ENCODE results near the gene SIL1.
"Not testable (repeated sequence)": the region's sequence is repeated elsewhere in the genome, so short reads cannot be mapped to it uniquely, and the experiment has no call there.

The SIL1 gene

GRCh38 chr5:139103762-139104161 is 94.4 kb downstream of the SIL1 start:
- no peak for DNase-seq

DNA sequence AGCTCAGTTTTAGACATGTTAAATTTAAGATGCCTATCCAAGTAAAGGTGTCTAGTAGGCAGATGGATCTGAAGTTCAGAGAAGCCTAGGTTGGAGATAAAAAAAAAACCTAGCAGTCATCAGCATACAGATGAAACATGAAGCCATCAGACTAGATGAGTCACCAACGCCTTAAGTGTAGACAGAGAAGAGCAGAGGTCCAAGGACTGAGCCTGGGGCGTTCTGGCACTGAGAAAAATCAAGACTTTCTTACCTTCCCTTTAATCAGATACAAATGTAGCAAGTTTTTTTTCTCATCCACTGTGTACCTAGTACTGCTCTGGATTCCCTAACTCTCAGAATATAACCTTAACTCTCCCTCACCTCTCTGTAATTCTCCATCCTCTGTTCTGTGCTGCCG is 97.3 kb downstream of the SIL1 start:
- peak; percentile 89 for DNase-seq

- no peak for DNase-seq
Measured at GRCh38 chr5:139094154-139095131, 103.7 kb downstream of the SIL1 start.

- DNase-seq: no peak
Measured at GRCh38 chr5:139092741-139093343, 105.3 kb downstream of the SIL1 start.

GRCh38 chr5:139091439-139092156 is 106.6 kb downstream of the SIL1 start:
- DNase-seq: peak; percentile 54

DNA sequence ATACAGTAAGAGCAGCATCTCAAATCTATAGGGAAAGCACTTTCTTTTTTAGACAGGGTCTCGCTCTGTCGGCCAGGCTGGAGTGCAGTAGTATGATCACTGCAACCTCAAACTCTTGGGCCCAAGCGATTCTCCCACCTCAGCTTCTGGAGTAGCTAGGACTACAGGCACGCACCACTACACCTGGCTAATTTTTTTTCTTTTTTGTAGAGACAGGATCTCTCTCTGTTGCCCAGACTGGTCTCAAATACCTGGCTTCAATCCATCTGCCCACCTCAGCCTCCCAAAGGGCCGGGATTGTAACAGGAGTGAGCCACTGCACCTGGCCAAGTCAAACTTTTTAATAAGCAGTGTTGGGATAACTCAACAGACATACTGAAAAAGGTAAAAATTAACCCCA is 107.6 kb downstream of the SIL1 start:
- no peak for DNase-seq

- no peak for DNase-seq
Measured at GRCh38 chr5:139088024-139088423, 110.1 kb downstream of the SIL1 start.

DNA sequence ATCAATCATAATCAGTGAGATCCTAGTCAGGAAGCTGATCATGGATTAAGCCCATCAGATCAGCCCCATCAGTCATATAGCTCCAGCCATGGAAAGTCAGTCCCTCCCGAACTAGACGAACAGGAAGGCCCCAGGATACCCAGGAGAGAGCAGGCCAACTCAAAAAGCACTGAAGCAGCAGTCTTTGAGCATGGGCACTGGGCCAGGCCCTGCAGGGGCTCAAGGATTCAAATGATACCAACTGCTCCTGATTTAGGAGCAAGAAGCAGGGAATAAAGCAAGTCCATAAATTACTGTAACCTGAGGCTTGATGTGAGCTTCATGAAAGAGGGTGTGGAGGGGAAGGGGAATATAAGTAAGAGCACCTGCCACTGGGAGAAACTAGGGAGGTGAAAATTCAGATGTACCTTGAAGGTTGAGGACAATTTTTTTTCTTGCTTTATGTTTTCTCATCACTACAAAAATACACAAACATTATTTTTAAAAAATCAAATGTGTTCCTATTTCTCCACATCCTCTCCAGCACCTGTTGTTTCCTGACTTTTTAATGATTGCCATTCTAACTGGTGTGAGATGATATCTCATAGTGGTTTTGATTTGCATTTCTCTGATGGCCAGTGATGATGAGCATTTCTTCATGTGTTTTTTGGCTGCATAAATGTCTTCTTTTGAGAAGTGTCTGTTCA is 115.2 kb downstream of the SIL1 start:
- no peak for DNase-seq

- no peak for DNase-seq
Measured at GRCh38 chr5:139079991-139080610, 118.1 kb downstream of the SIL1 start.

DNA sequence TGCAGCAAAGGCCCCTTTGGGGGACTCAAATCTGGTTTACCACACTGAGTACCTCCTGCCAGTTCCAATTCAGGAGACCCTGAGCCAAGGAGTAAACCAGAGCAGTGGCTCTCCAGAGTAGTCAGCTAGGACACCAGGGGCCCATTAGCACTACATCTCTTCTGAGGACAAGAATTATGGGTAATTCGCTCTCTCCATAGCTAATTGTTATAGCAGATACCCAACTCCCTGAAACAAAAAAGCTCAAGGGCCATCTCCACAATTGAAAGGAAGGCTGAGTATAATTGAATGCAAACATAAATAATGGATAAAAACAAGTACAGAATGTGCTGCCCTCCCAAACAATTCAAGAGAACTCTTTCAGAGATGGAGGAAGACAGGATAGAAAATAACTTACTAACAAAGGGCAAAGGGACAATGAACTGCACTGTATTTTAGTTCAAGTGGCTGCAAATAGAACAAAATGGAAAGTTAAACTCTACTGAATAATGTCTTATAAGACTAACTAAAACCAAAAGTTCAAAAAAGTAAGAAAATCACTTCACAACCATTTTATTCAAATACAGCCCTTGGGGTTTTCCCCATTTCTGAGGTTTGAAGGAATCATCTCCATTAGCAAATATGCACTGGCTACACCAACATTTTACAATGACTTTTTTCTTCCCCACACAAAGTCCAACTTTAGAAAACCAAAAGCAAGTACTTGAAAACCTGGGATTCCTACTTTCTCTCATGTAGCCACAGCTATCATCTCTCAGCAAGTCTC is 118.8 kb downstream of the SIL1 start:
- DNase-seq: no peak

DNA sequence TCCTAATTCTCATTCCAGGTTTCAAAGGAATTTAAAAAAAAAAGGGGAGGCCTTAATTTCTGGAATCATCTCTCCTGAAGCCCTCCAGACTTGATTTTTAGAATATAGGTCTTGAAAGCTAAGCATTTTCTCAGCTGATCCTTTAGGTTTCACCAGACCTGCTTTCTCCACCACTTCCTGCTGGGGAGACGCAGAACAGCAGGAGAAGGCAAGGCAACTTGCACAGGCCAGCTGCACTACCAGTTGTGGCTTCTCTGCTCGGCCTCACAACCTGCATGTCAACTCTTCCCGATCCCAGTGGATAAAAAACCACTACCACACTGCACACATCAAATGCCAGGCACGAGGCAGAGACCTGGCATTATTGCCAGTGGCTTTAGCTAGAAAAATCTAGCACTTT is 119.8 kb downstream of the SIL1 start:
- DNase-seq: peak; percentile 22

- no peak for DNase-seq
Measured at GRCh38 chr5:139077899-139078298, 120.3 kb downstream of the SIL1 start.

DNA sequence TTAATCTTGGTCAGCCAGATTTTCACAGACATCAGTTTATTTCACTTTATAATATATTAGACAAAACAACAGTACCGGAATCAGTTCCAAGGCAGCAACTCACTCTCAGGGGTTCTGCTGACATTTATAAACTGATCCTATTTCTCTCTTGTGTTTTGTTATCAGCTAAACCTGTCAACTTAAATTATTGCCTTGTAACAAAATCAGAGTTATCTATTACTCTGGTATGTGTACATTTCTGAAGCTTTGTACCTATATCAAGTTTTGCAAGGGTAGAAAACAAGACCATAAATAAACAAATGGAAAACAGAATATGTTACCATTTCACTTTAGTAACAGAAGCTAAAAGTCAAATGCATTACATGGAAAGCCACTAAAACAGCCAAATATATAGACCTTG is 122.1 kb downstream of the SIL1 start:
- no peak for DNase-seq

DNA sequence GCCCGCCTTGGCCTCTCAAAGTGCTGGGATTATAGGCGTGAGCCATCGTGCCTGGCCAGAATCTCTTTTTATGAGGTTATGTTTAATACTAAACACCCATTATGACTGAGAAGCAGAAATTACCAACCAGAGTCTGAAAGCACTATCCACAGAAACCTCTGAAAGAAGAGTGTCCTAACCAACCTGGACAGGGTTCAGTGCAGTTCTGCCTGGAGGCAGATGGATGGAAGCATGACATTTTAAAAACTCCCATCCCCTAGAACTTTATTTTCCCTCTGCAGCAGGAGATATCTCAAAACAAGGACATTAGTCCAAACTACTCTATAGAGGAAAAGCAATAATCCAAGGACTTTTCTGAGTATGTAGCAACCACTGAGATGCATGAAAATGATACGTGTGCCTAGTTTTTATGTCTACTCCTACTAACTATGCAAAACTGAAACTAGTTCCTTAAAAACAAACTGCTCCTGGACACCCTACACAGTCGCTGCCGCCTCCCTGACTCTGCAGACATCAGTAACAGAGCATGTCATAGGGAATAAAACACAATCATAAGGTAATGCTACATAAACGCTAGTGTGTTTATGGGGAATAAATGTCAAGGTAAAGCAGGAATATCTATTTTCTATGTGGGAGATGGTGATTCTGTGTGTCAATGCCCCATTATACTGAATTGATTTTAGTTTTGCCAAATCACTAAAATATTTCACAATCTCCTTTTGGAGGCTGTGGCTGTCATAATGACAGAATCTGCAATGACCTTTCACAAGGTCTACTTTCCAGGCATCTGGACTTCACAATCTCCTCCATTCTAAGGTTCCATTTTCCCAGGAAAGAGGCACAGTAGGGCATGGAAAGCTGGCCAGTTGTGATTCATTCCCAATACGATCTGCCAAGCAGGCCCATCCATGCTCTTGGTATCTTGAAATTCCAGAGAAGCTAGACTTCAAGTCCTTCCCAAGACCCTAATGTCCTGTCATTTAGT is 122.8 kb downstream of the SIL1 start:
- DNase-seq: no peak

DNA sequence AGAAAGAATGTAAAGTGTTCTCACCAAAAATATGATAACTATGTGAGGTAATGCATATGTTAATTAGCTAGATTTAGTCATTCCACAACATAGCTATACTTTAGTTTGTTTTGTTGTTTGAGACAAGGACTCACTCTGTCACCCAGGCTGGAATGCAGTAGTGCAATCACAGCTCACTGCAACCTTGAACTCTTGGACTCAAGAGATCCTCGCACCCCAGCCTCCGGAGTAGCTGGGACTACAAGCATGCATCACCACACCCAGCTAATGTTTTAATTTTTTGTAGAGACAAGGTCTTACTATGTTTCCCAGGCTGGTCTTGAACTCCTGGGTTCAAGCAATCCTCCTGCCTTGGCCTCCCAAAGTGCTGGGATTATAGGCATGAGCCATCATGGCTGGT is 124.2 kb downstream of the SIL1 start:
- not testable (repeated sequence) for DNase-seq

DNA sequence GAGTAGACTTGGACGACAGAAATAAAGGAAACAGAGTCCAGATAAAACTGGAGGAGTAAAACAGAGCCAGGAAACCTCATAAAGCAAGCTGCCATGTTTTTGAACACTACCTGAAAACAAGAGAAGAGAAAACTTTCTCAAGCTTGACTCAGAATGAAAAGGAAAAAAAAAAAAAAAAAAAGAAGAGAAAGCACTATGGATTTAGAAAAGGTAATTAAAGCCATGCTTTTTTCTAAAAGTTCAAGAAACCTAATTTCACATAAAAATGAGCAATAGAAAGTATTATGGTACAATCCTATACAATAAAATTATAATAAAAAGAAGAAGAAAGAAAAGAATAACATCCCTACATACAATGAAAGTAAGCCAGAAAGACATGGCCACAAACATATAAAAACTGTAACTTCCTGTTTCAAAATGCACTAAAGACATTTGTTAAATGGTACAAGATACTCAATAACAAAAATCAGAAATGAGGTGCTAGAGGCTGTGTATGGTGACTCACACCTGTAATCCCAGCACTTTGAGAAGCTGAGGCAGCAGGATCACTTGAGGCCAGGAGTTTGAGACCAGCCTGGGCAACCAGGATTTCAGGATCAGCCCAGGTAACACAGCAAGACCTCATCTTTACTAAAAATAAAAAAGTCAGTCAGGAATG is 129.5 kb downstream of the SIL1 start:
- no peak for DNase-seq

GRCh38 chr5:139068060-139068459 is 130.1 kb downstream of the SIL1 start:
- DNase-seq: no peak

- DNase-seq: peak; percentile 69
Measured at GRCh38 chr5:139065306-139065705, 132.9 kb downstream of the SIL1 start.

- peak; percentile 99 for DNase-seq
Measured at GRCh38 chr5:139064613-139065012, 133.6 kb downstream of the SIL1 start.

- no peak for DNase-seq
Measured at GRCh38 chr5:139063664-139064054, 134.5 kb downstream of the SIL1 start.

All from DMS53 (cell line).